GM12891 (cell line): ENCODE data around the gene RGS3.
A peak's percentile ranks its signal among the peaks of the same experiment; 100 is the strongest.

Source experiments
- DNase-seq: peaks from one replicate; pipeline ENCODE4 v3.0.0; 2011; ENCODE audit warnings: low spot score; ENCODE audit not compliant: insufficient read length
- FAIRE-seq: peaks from 2 replicates; lab custom pipeline; 2011; peaks lifted over from hg19 to GRCh38; lab: Jason Lieb, UNC
- PAX5 ChIP-seq: IDR thresholded peaks from 2 replicates; pipeline ENCODE4 v1.6.1; 2011; ENCODE audit warnings: low read length, moderate library complexity, mild to moderate bottlenecking; ENCODE audit not compliant: insufficient read depth, severe bottlenecking
- POLR2A ChIP-seq: IDR thresholded peaks from 2 replicates; pipeline ENCODE4 v1.6.1; 2011; ENCODE audit warnings: low read depth, low read length, control low read depth
- POLR2AphosphoS5 ChIP-seq: IDR thresholded peaks from 2 replicates; pipeline ENCODE4 v1.6.1; 2011; ENCODE audit warnings: low read depth, low read length, control low read depth
- POU2F2 ChIP-seq: IDR thresholded peaks from 2 replicates; pipeline ENCODE4 v1.6.1; 2011; ENCODE audit warnings: low read depth, mild to moderate bottlenecking, control low read depth, low read length, moderate library complexity
- SPI1 ChIP-seq: IDR thresholded peaks from 2 replicates; pipeline ENCODE4 v1.6.1; 2011; ENCODE audit warnings: low read depth, low read length, control low read depth
- TAF1 ChIP-seq: IDR thresholded peaks from 2 replicates; pipeline ENCODE4 v1.6.1; 2011; ENCODE audit warnings: low read depth, low read length, control low read depth

RGS3 gene

GRCh38 chr9:113570749-113571711 is 107.5 kb downstream of the RGS3 start:
- no peak for DNase-seq
- TF ChIP-seq PAX5 (no peak), POLR2A (no peak), POU2F2 (no peak), SPI1 (no peak), POLR2AphosphoS5 (no peak), TAF1 (no peak)
- peak; percentile 23 for FAIRE-seq

GRCh38 chr9:113572076-113572861 is 108.7 kb downstream of the RGS3 start:
- no peak for DNase-seq

GRCh38 chr9:113573046-113573958 is 109.8 kb downstream of the RGS3 start:
- TF ChIP-seq POLR2A (no peak), POLR2AphosphoS5 (no peak), POU2F2 (no peak), TAF1 (no peak), SPI1 (no peak), PAX5 (no peak)
- FAIRE-seq: peak; percentile 20

More at GRCh38 chr9:113572076-113572861, 108.7 kb downstream of the RGS3 start:
- no peak for FAIRE-seq
- TF ChIP-seq SPI1 (no peak), POLR2A (no peak), POU2F2 (no peak), PAX5 (no peak), TAF1 (no peak), POLR2AphosphoS5 (no peak)

GRCh38 chr9:113573959-113574352 is 110.4 kb downstream of the RGS3 start:
- DNase-seq: no peak
- no peak for FAIRE-seq
- TF ChIP-seq POLR2AphosphoS5 (no peak), POU2F2 (no peak), SPI1 (no peak), POLR2A (no peak), TAF1 (no peak), PAX5 (no peak)

More at GRCh38 chr9:113573046-113573958, 109.8 kb downstream of the RGS3 start:
- DNase-seq: no peak

GRCh38 chr9:113574441-113575262 is 111.1 kb downstream of the RGS3 start:
- FAIRE-seq: peak; percentile 41
- DNase-seq: no peak
- no peak for TF ChIP-seq POLR2A
- no peak for TF ChIP-seq TAF1
- no peak for TF ChIP-seq PAX5
- no peak for TF ChIP-seq POLR2AphosphoS5
- no peak for TF ChIP-seq POU2F2
- TF ChIP-seq SPI1: no peak

- DNase-seq (no peak), FAIRE-seq (no peak)
- TF ChIP-seq PAX5 (no peak), POLR2A (no peak), TAF1 (no peak), POU2F2 (no peak), SPI1 (no peak), POLR2AphosphoS5 (no peak)
Observed at GRCh38 chr9:113577525-113578261, 114.2 kb downstream of the RGS3 start.

GRCh38 chr9:113578279-113578865 is 114.8 kb downstream of the RGS3 start:
- no peak for TF ChIP-seq POLR2AphosphoS5
- TF ChIP-seq TAF1: no peak
- TF ChIP-seq PAX5: no peak
- no peak for TF ChIP-seq SPI1
- no peak for TF ChIP-seq POU2F2
- TF ChIP-seq POLR2A: no peak
- FAIRE-seq (no peak), DNase-seq (no peak)
